ENCODE measurements around the gene GLYR1.

- no peak for TF ChIP-seq ELK1 (IDR thresholded peaks at IDR 0.05; ENCODE audit: low read depth, low read length)
- TF ChIP-seq POLR2A (IDR thresholded peaks at IDR 0.05; ENCODE audit: low read length) = no peak
- no peak for TF ChIP-seq CTCF (IDR thresholded peaks at IDR 0.05)
- no peak for TF ChIP-seq RAD21 (conservative IDR thresholded peaks at IDR 0.05 in 1 of 2, IDR thresholded peaks at IDR 0.05 in 1 of 2)
- no peak for TF ChIP-seq ESRRA (IDR thresholded peaks at IDR 0.05; ENCODE audit: borderline replicate concordance, low read length)
- TF ChIP-seq CEBPB (IDR thresholded peaks at IDR 0.05) = no peak
- TF ChIP-seq, protein P1, sequence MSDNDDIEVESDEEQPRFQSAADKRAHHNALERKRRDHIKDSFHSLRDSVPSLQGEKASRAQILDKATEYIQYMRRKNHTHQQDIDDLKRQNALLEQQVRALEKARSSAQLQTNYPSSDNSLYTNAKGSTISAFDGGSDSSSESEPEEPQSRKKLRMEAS (IDR thresholded peaks at IDR 0.05) = no peak
- no peak for TF ChIP-seq ZFP36 (IDR thresholded peaks at IDR 0.05; ENCODE audit: borderline replicate concordance, partially characterized antibody)
- no peak for TF ChIP-seq FOSL2 (IDR thresholded peaks at IDR 0.05)
- TF ChIP-seq FOSL2 (CRISPR knock-in tag; IDR thresholded peaks at IDR 0.05) = no peak
Observed at GRCh38 chr16:4873091-4873490, 26.0 kb upstream of the GLYR1 start.

Measured in A549 (cell line).